Measurements from ENCODE around the gene PTER. TPM values are rescaled to one million over a fixed set of nuclear protein-coding genes. Genes with fewer than 3 reads are reported as not detected.
A peak's percentile ranks its signal among the peaks of the same experiment; 100 is the strongest.

The PTER gene
- total RNA-seq, 1 donor from 2014 or later: 10.7 TPM

GRCh38 chr10:16481052-16481728 is 44.4 kb downstream of the PTER start:
- intact Hi-C loops (cut with micrococcal nuclease): no loop called here
- Mint-ChIP-seq H3K27me3 (ENCODE audit: insufficient read depth) (no peaks in the 10 kb centered on the region), H3K9me3 (no peaks in the 10 kb centered on the region), H3K27ac (no peak overlapping the region), H3K36me3 (ENCODE audit: low read depth) (peaks cover 5% of the 10 kb centered on the region), H3K4me3 (no peak overlapping the region), H3K4me1 (ENCODE audit: low read depth) (no peaks in the 10 kb centered on the region)
- DNase-seq (ENCODE audit: low spot score): no peak

- H3K9me3 Mint-ChIP-seq: no peaks in the 10 kb centered on the region
- no peaks in the 10 kb centered on the region for H3K27me3 Mint-ChIP-seq (ENCODE audit: insufficient read depth)
- H3K27ac Mint-ChIP-seq: no peak overlapping the region
- no peak overlapping the region for H3K4me3 Mint-ChIP-seq
- H3K4me1 Mint-ChIP-seq (ENCODE audit: low read depth): no peaks in the 10 kb centered on the region
- intact Hi-C loops (cut with micrococcal nuclease): no loop called here
- DNase-seq (ENCODE audit: low spot score): no peak
- H3K36me3 Mint-ChIP-seq (ENCODE audit: low read depth): peaks cover 8% of the 10 kb centered on the region
Measured at GRCh38 chr10:16483241-16483917, 46.6 kb downstream of the PTER start.

- no peaks in the 10 kb centered on the region for H3K4me1 Mint-ChIP-seq (ENCODE audit: low read depth)
- H3K27me3 Mint-ChIP-seq (ENCODE audit: insufficient read depth): no peaks in the 10 kb centered on the region
- no peak overlapping the region for H3K4me3 Mint-ChIP-seq
- no peaks in the 10 kb centered on the region for H3K9me3 Mint-ChIP-seq
- H3K36me3 Mint-ChIP-seq (ENCODE audit: low read depth): peaks cover 3% of the 10 kb centered on the region
- no peak for DNase-seq (ENCODE audit: low spot score)
- H3K27ac Mint-ChIP-seq: no peak overlapping the region
- intact Hi-C loops (cut with micrococcal nuclease): no loop called here
Measured at GRCh38 chr10:16490511-16490910, 53.7 kb downstream of the PTER start.

GRCh38 chr10:16491933-16492332 is 55.1 kb downstream of the PTER start:
- no peaks in the 10 kb centered on the region for H3K27me3 Mint-ChIP-seq (ENCODE audit: insufficient read depth)
- no peak overlapping the region for H3K4me3 Mint-ChIP-seq
- intact Hi-C loops (cut with micrococcal nuclease): no loop called here
- no peak for DNase-seq (ENCODE audit: low spot score)
- H3K9me3 Mint-ChIP-seq: no peaks in the 10 kb centered on the region
- H3K36me3 Mint-ChIP-seq (ENCODE audit: low read depth): no peaks in the 10 kb centered on the region
- H3K27ac Mint-ChIP-seq: no peak overlapping the region
- no peaks in the 10 kb centered on the region for H3K4me1 Mint-ChIP-seq (ENCODE audit: low read depth)

DNA sequence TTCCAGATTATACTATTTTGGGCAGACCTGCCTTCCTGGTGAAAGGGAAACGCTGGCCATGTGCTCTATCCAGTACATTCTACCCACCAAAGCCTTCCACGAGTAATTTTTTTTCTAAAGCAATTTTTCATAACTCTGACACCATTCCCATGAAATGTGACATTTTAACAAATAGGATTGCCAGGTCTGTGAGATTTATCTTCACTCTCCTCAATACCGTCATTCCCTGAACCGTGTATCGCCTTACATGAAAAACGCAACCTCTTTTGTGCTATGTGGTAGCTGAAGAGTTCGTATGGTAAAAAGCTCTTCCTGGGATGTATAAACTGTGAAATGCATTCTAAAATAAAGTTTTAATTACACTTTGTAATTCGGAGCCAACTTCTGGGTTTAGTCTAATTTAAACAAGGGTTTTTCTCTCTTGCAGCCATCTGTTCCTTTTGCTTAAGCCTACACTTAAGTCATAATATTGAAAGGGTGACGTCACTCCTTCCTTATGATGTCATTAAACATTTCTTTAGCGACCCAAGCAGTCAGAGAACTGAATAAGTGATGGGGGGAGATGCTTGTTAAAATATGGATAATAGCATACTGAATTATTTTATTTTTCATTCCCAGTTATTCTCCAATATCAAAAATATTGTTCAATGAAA is 57.2 kb downstream of the PTER start:
- intact Hi-C loops (cut with micrococcal nuclease): no loop called here
- Mint-ChIP-seq H3K9me3 (no peaks in the 10 kb centered on the region), H3K27ac (no peak overlapping the region), H3K27me3 (ENCODE audit: insufficient read depth) (no peaks in the 10 kb centered on the region), H3K4me1 (ENCODE audit: low read depth) (no peaks in the 10 kb centered on the region), H3K4me3 (no peak overlapping the region), H3K36me3 (ENCODE audit: low read depth) (no peaks in the 10 kb centered on the region)
- DNase-seq (ENCODE audit: low spot score): no peak

GRCh38 chr10:16497911-16498310 is 61.1 kb downstream of the PTER start:
- no peaks in the 10 kb centered on the region for H3K4me1 Mint-ChIP-seq (ENCODE audit: low read depth)
- H3K36me3 Mint-ChIP-seq (ENCODE audit: low read depth): no peaks in the 10 kb centered on the region
- no peak for DNase-seq (ENCODE audit: low spot score)
- H3K27ac Mint-ChIP-seq: no peak overlapping the region
- intact Hi-C loops (cut with micrococcal nuclease): no loop called here
- no peaks in the 10 kb centered on the region for H3K27me3 Mint-ChIP-seq (ENCODE audit: insufficient read depth)
- no peaks in the 10 kb centered on the region for H3K9me3 Mint-ChIP-seq
- no peak overlapping the region for H3K4me3 Mint-ChIP-seq

DNA sequence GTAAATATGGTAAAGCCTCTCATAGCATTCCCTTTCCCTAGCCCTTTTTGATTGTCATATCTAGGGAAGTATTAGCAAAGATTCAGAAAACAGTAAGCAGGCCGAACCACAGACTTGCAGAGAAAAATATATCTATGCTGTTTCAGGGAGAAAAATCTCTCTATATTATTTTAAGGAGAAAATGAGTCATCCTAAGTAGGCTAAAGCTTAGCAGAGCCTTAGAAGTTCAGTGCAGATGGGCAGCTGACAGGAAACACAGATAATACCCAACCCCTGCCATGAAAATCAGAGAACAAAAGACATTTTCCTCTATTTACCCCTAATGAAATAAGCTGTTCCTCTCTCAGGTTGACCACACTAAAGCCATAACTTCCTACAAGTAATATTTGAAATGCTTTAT is 68.4 kb downstream of the PTER start:
- DNase-seq (ENCODE audit: low spot score): no peak
- H3K9me3 Mint-ChIP-seq: no peaks in the 10 kb centered on the region
- intact Hi-C loops (cut with micrococcal nuclease): no loop called here

DNA sequence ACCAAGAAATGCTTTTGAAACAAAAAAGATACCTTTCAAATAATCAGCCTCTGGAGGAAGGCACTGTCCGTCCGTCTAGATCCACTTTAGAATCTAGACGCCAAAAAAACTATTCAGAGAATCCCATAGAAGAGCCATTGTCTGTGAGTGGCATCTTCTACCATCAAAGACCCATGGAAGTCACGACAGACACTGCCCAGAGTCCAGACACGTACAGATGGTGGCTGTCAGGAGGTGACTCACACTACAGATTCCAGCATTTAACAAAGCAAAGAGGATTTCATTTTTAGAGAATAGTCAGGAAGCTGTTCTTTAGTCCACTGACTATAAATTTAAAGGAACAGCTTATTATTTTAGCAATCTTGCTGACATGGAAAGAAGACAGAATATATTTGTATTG is 73.2 kb downstream of the PTER start:
- intact Hi-C loops (cut with micrococcal nuclease): no loop called here
- H3K27ac Mint-ChIP-seq: no peak overlapping the region
- H3K4me3 Mint-ChIP-seq: no peak overlapping the region
- no peaks in the 10 kb centered on the region for H3K4me1 Mint-ChIP-seq (ENCODE audit: low read depth)
- no peak for DNase-seq (ENCODE audit: low spot score)
- H3K27me3 Mint-ChIP-seq (ENCODE audit: insufficient read depth): no peaks in the 10 kb centered on the region
- H3K9me3 Mint-ChIP-seq: no peaks in the 10 kb centered on the region
- H3K36me3 Mint-ChIP-seq (ENCODE audit: low read depth): peaks cover 5% of the 10 kb centered on the region

More for the DNA sequence above, 68.4 kb downstream of the PTER start:
- Mint-ChIP-seq H3K4me3 (no peak overlapping the region), H3K4me1 (ENCODE audit: low read depth) (no peaks in the 10 kb centered on the region), H3K27ac (no peak overlapping the region), H3K36me3 (ENCODE audit: low read depth) (peaks cover 3% of the 10 kb centered on the region), H3K27me3 (ENCODE audit: insufficient read depth) (no peaks in the 10 kb centered on the region)

GRCh38 chr10:16510843-16511242 is 74.0 kb downstream of the PTER start:
- intact Hi-C loops (cut with micrococcal nuclease): no loop called here
- Mint-ChIP-seq H3K4me3 (no peak overlapping the region), H3K36me3 (ENCODE audit: low read depth) (peaks cover 5% of the 10 kb centered on the region), H3K27me3 (ENCODE audit: insufficient read depth) (no peaks in the 10 kb centered on the region), H3K9me3 (no peaks in the 10 kb centered on the region), H3K27ac (no peak overlapping the region), H3K4me1 (ENCODE audit: low read depth) (no peaks in the 10 kb centered on the region)
- DNase-seq (ENCODE audit: low spot score): no peak

- Mint-ChIP-seq H3K36me3 (ENCODE audit: low read depth) (no peaks in the 10 kb centered on the region), H3K9me3 (no peaks in the 10 kb centered on the region), H3K4me1 (ENCODE audit: low read depth) (no peaks in the 10 kb centered on the region), H3K27ac (no peak overlapping the region), H3K27me3 (ENCODE audit: insufficient read depth) (peaks cover 39% of the 10 kb centered on the region), H3K4me3 (no peak overlapping the region)
- DNase-seq (ENCODE audit: low spot score): no peak
- intact Hi-C loops (cut with micrococcal nuclease): no loop called here
Measured at GRCh38 chr10:16518822-16519221, 82.0 kb downstream of the PTER start.

DNA sequence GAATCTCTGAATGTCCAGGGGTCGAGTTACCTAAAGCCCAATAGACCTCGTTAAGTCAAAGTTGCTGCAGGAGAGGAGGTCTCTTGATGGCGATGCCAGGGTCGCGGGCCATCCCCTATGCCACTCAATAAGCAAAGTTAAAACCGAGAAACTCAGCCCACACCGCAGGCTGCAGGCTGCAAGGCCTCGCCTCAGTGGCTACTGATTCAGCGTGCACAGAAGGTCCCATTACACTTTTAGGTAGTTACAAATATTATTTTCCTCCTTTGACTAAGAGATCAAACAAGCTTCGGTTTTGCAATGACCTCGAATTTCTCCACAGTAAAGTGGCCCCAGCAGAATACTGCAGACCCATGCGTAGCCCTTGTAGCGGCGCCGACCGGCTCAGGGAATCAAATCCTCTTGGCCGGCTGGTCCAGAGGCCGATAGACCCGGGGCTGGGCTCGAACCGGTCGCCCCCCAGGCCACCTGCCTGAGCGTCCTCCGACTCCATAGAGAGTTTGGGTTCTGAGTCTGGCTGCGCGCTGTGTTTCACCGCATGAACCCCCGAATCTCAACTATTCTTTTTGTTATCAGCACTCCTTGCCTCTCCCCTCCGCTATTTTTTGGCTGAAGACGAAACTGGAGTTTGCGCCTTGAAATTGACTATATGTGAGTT is 82.6 kb downstream of the PTER start:
- Mint-ChIP-seq H3K9me3 (no peaks in the 10 kb centered on the region), H3K4me3 (peak overlapping the region; percentile 68), H3K27me3 (ENCODE audit: insufficient read depth) (peaks cover 42% of the 10 kb centered on the region), H3K36me3 (ENCODE audit: low read depth) (no peaks in the 10 kb centered on the region), H3K27ac (no peak overlapping the region), H3K4me1 (ENCODE audit: low read depth) (no peaks in the 10 kb centered on the region)
- intact Hi-C loops (cut with micrococcal nuclease): no loop called here
- no peak for DNase-seq (ENCODE audit: low spot score)

GRCh38 chr10:16519908-16520861 is 83.4 kb downstream of the PTER start:
- DNase-seq (ENCODE audit: low spot score): no peak
- Mint-ChIP-seq H3K4me1 (ENCODE audit: low read depth) (no peaks in the 10 kb centered on the region), H3K36me3 (ENCODE audit: low read depth) (no peaks in the 10 kb centered on the region), H3K27ac (no peak overlapping the region), H3K27me3 (ENCODE audit: insufficient read depth) (peaks cover 47% of the 10 kb centered on the region), H3K9me3 (no peaks in the 10 kb centered on the region), H3K4me3 (peak overlapping the region; percentile 68)
- intact Hi-C loops (cut with micrococcal nuclease): no loop called here
